Fibroblast of lung (primary cell): Measurements from ENCODE around the gene FHIT. TPM values are rescaled to one million over a fixed set of nuclear protein-coding genes. Genes with fewer than 3 reads are reported as not detected.

Source experiments
- DNase-seq, 2 donors: peaks; one replicate each; pipeline versions ENCODE4 v3.0.0 to v3.0.0-alpha.2; 2010; ENCODE audit warnings: low read depth in 2 of 2
- H2AFZ ChIP-seq: 2 replicates; pipeline ENCODE4 v1.5.1; 2012; ENCODE audit warnings: low read length, control low read depth, inconsistent platforms
- H3K27ac ChIP-seq: 2 replicates; pipeline ENCODE4 v1.5.1; 2011; ENCODE audit warnings: low read length, control low read depth; ENCODE audit not compliant: insufficient read depth
- H3K27me3 ChIP-seq: 2 replicates; pipeline ENCODE4 v1.5.1; 2011; ENCODE audit warnings: mild to moderate bottlenecking, low read length; ENCODE audit not compliant: control insufficient read depth, insufficient read depth
- H3K36me3 ChIP-seq: 2 replicates; pipeline ENCODE4 v1.5.1; 2011; ENCODE audit warnings: low read length; ENCODE audit not compliant: control insufficient read depth, insufficient read depth
- H3K4me1 ChIP-seq: 2 replicates; pipeline ENCODE4 v1.5.1; 2011; ENCODE audit warnings: low read length; ENCODE audit not compliant: control insufficient read depth, insufficient read depth; ENCODE audit errors: extremely low read depth
- H3K4me2 ChIP-seq: 2 replicates; pipeline ENCODE4 v1.5.1; 2011; ENCODE audit warnings: low read length, control low read depth; ENCODE audit not compliant: insufficient read depth; ENCODE audit errors: extremely low read depth
- H3K4me3 ChIP-seq, 4 experiments: fragments of 200-600 bp in 1 of 4; sonication (generic) in 1 of 4; replicated peaks in 1 of 4; 2 replicates each; pipeline ENCODE4 v1.5.1; 2011 to 2016; ENCODE audit warnings: low read length in 4 of 4, low read depth in 3 of 4, mild to moderate bottlenecking in 3 of 4, control low read depth in 2 of 4, inconsistent platforms in 1 of 4, mixed read lengths in 1 of 4; ENCODE audit not compliant: insufficient read depth in 1 of 4; ENCODE audit errors: control extremely low read depth in 1 of 4
- H3K79me2 ChIP-seq: 2 replicates; pipeline ENCODE4 v1.5.1; 2012; ENCODE audit warnings: mild to moderate bottlenecking, low read length, inconsistent platforms; ENCODE audit not compliant: control insufficient read depth, insufficient read depth
- H3K9ac ChIP-seq: 2 replicates; pipeline ENCODE4 v1.5.1; 2011; ENCODE audit warnings: mild to moderate bottlenecking, low read length, control low read depth; ENCODE audit not compliant: insufficient read depth
- H3K9me3 ChIP-seq: 2 replicates; pipeline ENCODE4 v1.5.1; 2012; ENCODE audit warnings: low read depth, low read length; ENCODE audit not compliant: control insufficient read depth, insufficient read depth
- H4K20me1 ChIP-seq: 2 replicates; pipeline ENCODE4 v1.5.1; 2011; ENCODE audit warnings: low read length; ENCODE audit not compliant: control insufficient read depth, insufficient read depth; ENCODE audit errors: extremely low read depth
- EZH2 ChIP-seq: IDR thresholded peaks from 2 replicates; pipeline ENCODE4 v1.5.1; 2012; ENCODE audit warnings: low read length, control low read depth, mild to moderate bottlenecking; ENCODE audit errors: missing control alignments
- polyA plus RNA-seq, 2 donors: library from polyadenylated mRNA; depleted of rRNA in 1 of 2; stranded (reverse) in 1 of 2; unstranded in 1 of 2; fragments of >200 nt; gene quantifications; 2 replicates each; pipeline ENCODE4 v1.2.1, GENCODE V29; 2011 to 2012; ENCODE audit warnings: missing spikeins in 1 of 2
- total RNA-seq: library from RNA; depleted of rRNA; stranded (reverse); fragments of >200 nt; gene quantifications from 2 replicates; pipeline ENCODE4 v1.2.1, GENCODE V29; 2014
- TF ChIP-seq, protein P1 (sequence below), 2 donors: IDR thresholded peaks in 1 of 2; conservative IDR thresholded peaks in 1 of 2; 1 replicate in 1 of 2; 2 replicates in 1 of 2; pipeline ENCODE4 v1.5.1; 2011 to 2012; ENCODE audit warnings: low read length in 2 of 2, control low read depth in 1 of 2, inconsistent platforms in 1 of 2, low read depth in 1 of 2, mild to moderate bottlenecking in 1 of 2

Gene FHIT
- total and polyA plus RNA-seq, 2 donors (not counting 1 experiment from before 2014, with no cell fraction given), result 0.79 to 2.1 TPM

- H3K9ac ChIP-seq, result peak overlapping the region; percentile 55
- no peaks in the 10 kb centered on the region for H3K79me2 ChIP-seq
- peaks cover 2% of the 10 kb centered on the region for H3K4me1 ChIP-seq
- H3K9me3 ChIP-seq, result no peaks in the 10 kb centered on the region
- no peaks in the 10 kb centered on the region for H4K20me1 ChIP-seq
- H3K27me3 ChIP-seq, result no peaks in the 10 kb centered on the region
- H3K4me2 ChIP-seq, result peak overlapping the region; percentile 69
- H3K27ac ChIP-seq, result no peak overlapping the region
- no peaks in the 10 kb centered on the region for H3K36me3 ChIP-seq
- H2AFZ ChIP-seq, result peak overlapping the region; percentile 94
- TF ChIP-seq, protein P1, sequence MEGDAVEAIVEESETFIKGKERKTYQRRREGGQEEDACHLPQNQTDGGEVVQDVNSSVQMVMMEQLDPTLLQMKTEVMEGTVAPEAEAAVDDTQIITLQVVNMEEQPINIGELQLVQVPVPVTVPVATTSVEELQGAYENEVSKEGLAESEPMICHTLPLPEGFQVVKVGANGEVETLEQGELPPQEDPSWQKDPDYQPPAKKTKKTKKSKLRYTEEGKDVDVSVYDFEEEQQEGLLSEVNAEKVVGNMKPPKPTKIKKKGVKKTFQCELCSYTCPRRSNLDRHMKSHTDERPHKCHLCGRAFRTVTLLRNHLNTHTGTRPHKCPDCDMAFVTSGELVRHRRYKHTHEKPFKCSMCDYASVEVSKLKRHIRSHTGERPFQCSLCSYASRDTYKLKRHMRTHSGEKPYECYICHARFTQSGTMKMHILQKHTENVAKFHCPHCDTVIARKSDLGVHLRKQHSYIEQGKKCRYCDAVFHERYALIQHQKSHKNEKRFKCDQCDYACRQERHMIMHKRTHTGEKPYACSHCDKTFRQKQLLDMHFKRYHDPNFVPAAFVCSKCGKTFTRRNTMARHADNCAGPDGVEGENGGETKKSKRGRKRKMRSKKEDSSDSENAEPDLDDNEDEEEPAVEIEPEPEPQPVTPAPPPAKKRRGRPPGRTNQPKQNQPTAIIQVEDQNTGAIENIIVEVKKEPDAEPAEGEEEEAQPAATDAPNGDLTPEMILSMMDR (conservative IDR thresholded peaks at IDR 0.05 in 1 of 2, IDR thresholded peaks at IDR 0.05 in 1 of 2; ENCODE audit: low read depth in 1 of 2, low read length in 2 of 2), result no peak
- TF ChIP-seq EZH2, result no peak
- peak overlapping the region; percentile 81 to 94 (median 87) for H3K4me3 ChIP-seq
- DNase-seq, result peak in 1 of 2 donors; percentile 6
Measured at GRCh38 chr3:61250784-61251173, 473 bp downstream of the FHIT start.

GRCh38 chr3:61248496-61248895 lies 2.8 kb downstream of the FHIT start:
- Histone ChIP-seq H3K9ac (no peak overlapping the region), H3K36me3 (no peaks in the 10 kb centered on the region), H2AFZ (no peak overlapping the region), H3K4me3 (no peak overlapping the region), H3K79me2 (no peaks in the 10 kb centered on the region), H4K20me1 (no peaks in the 10 kb centered on the region), H3K27me3 (no peaks in the 10 kb centered on the region), H3K27ac (no peak overlapping the region), H3K4me2 (no peak overlapping the region), H3K9me3 (no peaks in the 10 kb centered on the region), H3K4me1 (peaks cover 2% of the 10 kb centered on the region)
- no peak for DNase-seq
- TF ChIP-seq EZH2, result no peak
- TF ChIP-seq, protein P1 (conservative IDR thresholded peaks at IDR 0.05 in 1 of 2, IDR thresholded peaks at IDR 0.05 in 1 of 2; ENCODE audit: low read depth in 1 of 2, low read length in 2 of 2), result no peak

- TF ChIP-seq EZH2, result no peak
- TF ChIP-seq, protein P1 (conservative IDR thresholded peaks at IDR 0.05 in 1 of 2, IDR thresholded peaks at IDR 0.05 in 1 of 2; ENCODE audit: low read depth in 1 of 2, low read length in 2 of 2), result no peak
- no peak overlapping the region for H2AFZ ChIP-seq
- no peak overlapping the region for H3K4me3 ChIP-seq
- DNase-seq, result no peak
- H3K4me1 ChIP-seq, result peaks cover 2% of the 10 kb centered on the region
- H3K27me3 ChIP-seq, result no peaks in the 10 kb centered on the region
- no peak overlapping the region for H3K4me2 ChIP-seq
- H3K27ac ChIP-seq, result no peak overlapping the region
- no peak overlapping the region for H3K9ac ChIP-seq
- no peaks in the 10 kb centered on the region for H3K79me2 ChIP-seq
- no peaks in the 10 kb centered on the region for H3K9me3 ChIP-seq
- H4K20me1 ChIP-seq, result no peaks in the 10 kb centered on the region
- H3K36me3 ChIP-seq, result no peaks in the 10 kb centered on the region
Measured at GRCh38 chr3:61247191-61247590, 4.1 kb downstream of the FHIT start.
